Lung (tissue), 12 donors: ENCODE results near the gene AJM1. TPM values are rescaled to one million over a fixed set of nuclear protein-coding genes. Genes with fewer than 3 reads are reported as not detected.

Experiments used
- ATAC-seq: fragments of 200-7000 bp; cut with Tn5 transposase; one replicate; pipeline ENCODE4 v1.9.1; 2020; ENCODE audit warnings: moderate number of reproducible peaks; ENCODE audit not compliant: insufficient read depth, low FRiP score
- DNase-seq, 3 donors: peaks; one replicate each; pipeline ENCODE4 v3.0.0-alpha.2; 2013 to 2017
- H3K27ac ChIP-seq, 2 donors: one replicate each; pipeline ENCODE4 v1.5.1; 2013; ENCODE audit warnings: mild to moderate bottlenecking in 2 of 2, moderate library complexity in 2 of 2, control low read depth in 1 of 2, inconsistent platforms in 1 of 2, low read depth in 1 of 2, low read length in 1 of 2
- H3K27me3 ChIP-seq, 3 donors: one replicate each; pipeline ENCODE4 v1.5.1; 2013; ENCODE audit warnings: low read length in 2 of 3; ENCODE audit not compliant: control insufficient read depth in 3 of 3, insufficient read depth in 3 of 3
- H3K36me3 ChIP-seq, 4 donors: one replicate each; pipeline ENCODE4 v1.5.1; 2013; ENCODE audit warnings: low read length in 4 of 4, mild to moderate bottlenecking in 1 of 4, moderate library complexity in 1 of 4; ENCODE audit not compliant: control insufficient read depth in 4 of 4, insufficient read depth in 4 of 4
- H3K4me1 ChIP-seq, 5 donors: one replicate each; pipeline ENCODE4 v1.5.1; 2013; ENCODE audit warnings: low read length in 5 of 5, mild to moderate bottlenecking in 2 of 5, moderate library complexity in 1 of 5; ENCODE audit not compliant: control insufficient read depth in 5 of 5, insufficient read depth in 5 of 5
- H3K4me3 ChIP-seq: one replicate; pipeline ENCODE4 v1.5.1; 2013; ENCODE audit warnings: mild to moderate bottlenecking, control low read depth, moderate library complexity
- H3K9ac ChIP-seq, 2 donors: one replicate each; pipeline ENCODE4 v1.5.1; 2013; ENCODE audit warnings: low read length in 2 of 2, control low read depth in 1 of 2; ENCODE audit not compliant: insufficient read depth in 1 of 2
- H3K9me3 ChIP-seq, 4 donors: one replicate each; pipeline ENCODE4 v1.5.1; 2013; ENCODE audit warnings: low read length in 3 of 4, mild to moderate bottlenecking in 1 of 4, moderate library complexity in 1 of 4; ENCODE audit not compliant: control insufficient read depth in 4 of 4, insufficient read depth in 3 of 4
- CTCF ChIP-seq: IDR thresholded peaks from 2 replicates; pipeline ENCODE4 v1.5.1; 2012; ENCODE audit warnings: mild to moderate bottlenecking; ENCODE audit errors: control extremely low read depth, extremely low read depth
- WGBS, 2 donors: extraction: QIAGEN DNeasy Blood & Tissue Kit; methylation state at CpG; one replicate each; pipeline ENCODE4 v1.1.7; 2013; 5-methylcytosine and 5-hydroxymethylcytosine counted together
- polyA plus RNA-seq, 2 donors: library from polyadenylated mRNA; stranded (reverse); fragments of 200-250 nt; gene quantifications; one replicate each; pipeline ENCODE4 v1.2.1, GENCODE V29; 2013
- total RNA-seq, 2 donors: library from RNA; depleted of rRNA in 1 of 2; stranded (reverse); fragments of >200 nt in 1 of 2; gene quantifications; one replicate each; pipeline ENCODE4 v1.2.1, GENCODE V29; 2014 to 2021
- donor health status: control.
- donor health status: control.
- donor health status: Bipolar disorder and iron deficiency.
- donor health status: healthy.
- donor health status: DM: yes; HTN: yes; CAD: no.

Gene AJM1
- total and polyA plus RNA-seq, 4 donors: 1.1 to 4.3 (median 1.5) TPM

DNA sequence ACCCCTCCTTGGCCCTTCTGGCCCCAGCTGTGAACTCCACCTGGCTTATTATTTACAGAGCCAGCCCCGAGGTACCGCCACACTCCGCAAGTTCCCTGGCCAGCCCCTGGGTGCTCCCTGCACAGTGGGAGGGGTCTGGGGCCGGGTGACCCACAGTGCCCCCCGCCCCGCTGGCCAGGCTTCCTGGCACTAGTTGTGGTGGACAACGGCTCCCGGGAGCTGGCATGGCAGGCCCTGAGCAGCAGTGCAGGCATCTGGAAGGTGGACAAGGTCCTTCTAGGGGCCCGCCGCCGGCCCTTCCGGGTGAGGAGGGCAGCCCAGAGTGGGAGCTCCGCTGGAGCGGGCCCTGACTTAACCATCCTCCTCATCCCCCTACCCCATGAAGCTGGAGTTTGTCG, 13.8 kb downstream of the AJM1 start:
- ATAC-seq (no peak), DNase-seq (no peak)
- TF ChIP-seq CTCF: no peak
- Histone ChIP-seq H3K27me3 (no peaks in the 10 kb centered on the region), H3K9ac (no peak overlapping the region), H3K36me3 (peaks cover 0 to 19% (median 2%) of the 10 kb centered on the region in 4 donors), H3K4me1 (peaks cover 0 to 7% (median 0%) of the 10 kb centered on the region in 5 donors), H3K4me3 (no peak overlapping the region), H3K9me3 (no peaks in the 10 kb centered on the region), H3K27ac (no peak overlapping the region)
- WGBS, 2 donors: 69 to 79% methylated on average over 15 of the region's 15 CpGs

- WGBS, 2 donors: 78 to 81% methylated on average over 14 of the region's 14 CpGs
- H3K9me3 ChIP-seq: no peaks in the 10 kb centered on the region
- ATAC-seq (no peak), DNase-seq (no peak)
- no peaks in the 10 kb centered on the region for H3K27me3 ChIP-seq
- H3K4me1 ChIP-seq: peaks cover 0 to 7% (median 0%) of the 10 kb centered on the region in 5 donors
- TF ChIP-seq CTCF: no peak
- peaks cover 0 to 22% (median 2%) of the 10 kb centered on the region in 4 donors for H3K36me3 ChIP-seq
- H3K9ac ChIP-seq: no peak overlapping the region
- no peak overlapping the region for H3K4me3 ChIP-seq
- no peak overlapping the region for H3K27ac ChIP-seq
These were observed 14.4 kb downstream of the AJM1 start for GRCh38 chr9:136856541-136857141.

GRCh38 chr9:136857166-136857565, 14.9 kb downstream of the AJM1 start:
- Histone ChIP-seq H3K27me3 (no peaks in the 10 kb centered on the region), H3K9ac (no peak overlapping the region), H3K4me3 (no peak overlapping the region), H3K36me3 (peaks cover 0 to 28% (median 4%) of the 10 kb centered on the region in 4 donors), H3K4me1 (peaks cover 0 to 7% (median 0%) of the 10 kb centered on the region in 5 donors), H3K27ac (no peak overlapping the region), H3K9me3 (no peaks in the 10 kb centered on the region)
- no peak for DNase-seq
- ATAC-seq: no peak
- WGBS, 2 donors: 89 to 96% methylated on average over 19 of the region's 19 CpGs
- no peak for TF ChIP-seq CTCF
